HepG2 (cell line): ENCODE data around the gene SFR1. TPM values are rescaled to one million over a fixed set of nuclear protein-coding genes. Genes with fewer than 3 reads are reported as not detected.

Source experiments
- ARHGAP35 ChIP-seq: sonication (generic); formaldehyde crosslinking; IDR thresholded peaks from 2 replicates; pipeline ENCODE4 v1.9.0; 2022; ENCODE audit warnings: mild to moderate bottlenecking, inconsistent platforms, moderate library complexity, missing genetic modification reagents, borderline replicate concordance
- CEBPB ChIP-seq: IDR thresholded peaks from 2 replicates; pipeline ENCODE4 v1.6.1; 2011; ENCODE audit warnings: low read depth, low read length, improper control_type of control experiment, borderline replicate concordance
- MIXL1 ChIP-seq: IDR thresholded peaks from 2 replicates; pipeline ENCODE4 v1.6.1; 2016
- RCOR2 ChIP-seq: IDR thresholded peaks from 2 replicates; pipeline ENCODE4 v1.6.1; 2016; ENCODE audit warnings: missing biosample characterization, missing genetic modification reagents
- ZEB1 ChIP-seq: IDR thresholded peaks from 2 replicates; pipeline ENCODE4 v1.6.1; 2012; ENCODE audit warnings: mild to moderate bottlenecking, low read depth, inconsistent platforms; ENCODE audit not compliant: insufficient replicate concordance
- ZIK1 ChIP-seq: sonication (generic); formaldehyde crosslinking; IDR thresholded peaks from 2 replicates; pipeline ENCODE4 v1.5.0; 2020; ENCODE audit warnings: mild to moderate bottlenecking, low read depth, missing genetic modification reagents, borderline replicate concordance
- ZMAT3 ChIP-seq: sonication (generic); formaldehyde crosslinking; conservative IDR thresholded peaks from 2 replicates; pipeline ENCODE4 v1.7.0; 2021; ENCODE audit warnings: missing genetic modification reagents
- ZMYM2 ChIP-seq: sonication (generic); formaldehyde crosslinking; IDR thresholded peaks from 2 replicates; pipeline ENCODE4 v1.8.0; 2022; ENCODE audit warnings: mild to moderate bottlenecking, missing genetic modification reagents
- ZNF17 ChIP-seq: sonication (generic); formaldehyde crosslinking; IDR thresholded peaks from 2 replicates; pipeline ENCODE4 v1.5.0; 2020; ENCODE audit warnings: mild to moderate bottlenecking, missing genetic modification reagents
- ZNF251 ChIP-seq: sonication (generic); formaldehyde crosslinking; IDR thresholded peaks from 2 replicates; pipeline ENCODE4 v1.9.0; 2021; ENCODE audit warnings: mild to moderate bottlenecking, missing genetic modification reagents
- ZNF3 ChIP-seq: IDR thresholded peaks from 2 replicates; pipeline ENCODE4 v1.7.0; 2017; ENCODE audit warnings: inconsistent platforms
- ZNF549 ChIP-seq: sonication (generic); formaldehyde crosslinking; IDR thresholded peaks from 2 replicates; pipeline ENCODE4 v1.5.0; 2020; ENCODE audit warnings: missing genetic modification reagents
- ZNF567 ChIP-seq: sonication (generic); formaldehyde crosslinking; IDR thresholded peaks from 2 replicates; pipeline ENCODE4 v1.8.1; 2023; ENCODE audit warnings: mild to moderate bottlenecking, missing genetic modification reagents, borderline replicate concordance
- ZNF629 ChIP-seq: sonication (generic); formaldehyde crosslinking; conservative IDR thresholded peaks from 2 replicates; pipeline ENCODE4 v1.5.0; 2020; ENCODE audit warnings: missing genetic modification reagents
- ZZZ3 ChIP-seq: sonication (generic); formaldehyde crosslinking; IDR thresholded peaks from 2 replicates; pipeline ENCODE4 v1.4.0; 2020; ENCODE audit warnings: missing genetic modification reagents, mild to moderate bottlenecking, borderline replicate concordance
- polyA plus RNA-seq, 8 experiments: library from polyadenylated mRNA; depleted of rRNA in 3 of 8; stranded (reverse) in 7 of 8; unstranded in 1 of 8; fragments of >200 nt; fragmentation: Illumina TruSeq in 4 of 8; extraction: Trizol in 4 of 8; gene quantifications; 2 replicates each; pipeline versions ENCODE4 v1.2.1 to v1.2.3, GENCODE V29; 2011 to 2016; ENCODE audit warnings: low read depth in 4 of 8, missing spikeins in 1 of 8, mixed read lengths in 1 of 8; ENCODE audit not compliant: insufficient read depth in 1 of 8
- total RNA-seq, 5 experiments: library from RNA; depleted of rRNA; stranded (reverse); fragments of >200 nt; fragmentation: Illumina TruSeq; extraction: Trizol; gene quantifications; 2 replicates each; pipeline ENCODE4 v1.2.3, GENCODE V29; 2016; ENCODE audit warnings: low read depth in 1 of 5
- TF ChIP-seq, protein P1 (sequence below): fragments of 450-650 bp; IDR thresholded peaks from 2 replicates; pipeline ENCODE4 v1.6.1; 2017; ENCODE audit warnings: mild to moderate bottlenecking
- TF ChIP-seq, protein P2 (sequence below): sonication (generic); formaldehyde crosslinking; IDR thresholded peaks from 2 replicates; pipeline ENCODE4; 2020; ENCODE audit warnings: missing genetic modification reagents, mild to moderate bottlenecking, borderline replicate concordance
- TF ChIP-seq, protein P3 (sequence below): sonication (generic); formaldehyde crosslinking; IDR thresholded peaks from 2 replicates; pipeline ENCODE4 v1.4.0; 2020; ENCODE audit warnings: missing genetic modification reagents
- TF ChIP-seq, protein P4 (sequence below): sonication (generic); formaldehyde crosslinking; IDR thresholded peaks from 2 replicates; pipeline ENCODE4 v1.4.0; 2020; ENCODE audit warnings: missing genetic modification reagents

Gene SFR1
- total and polyA plus RNA-seq, 2 of the 13 experiments (the other 11 are each of a cell fraction or from before 2014, with no cell fraction given) = 2.2 to 6.1 TPM

DNA sequence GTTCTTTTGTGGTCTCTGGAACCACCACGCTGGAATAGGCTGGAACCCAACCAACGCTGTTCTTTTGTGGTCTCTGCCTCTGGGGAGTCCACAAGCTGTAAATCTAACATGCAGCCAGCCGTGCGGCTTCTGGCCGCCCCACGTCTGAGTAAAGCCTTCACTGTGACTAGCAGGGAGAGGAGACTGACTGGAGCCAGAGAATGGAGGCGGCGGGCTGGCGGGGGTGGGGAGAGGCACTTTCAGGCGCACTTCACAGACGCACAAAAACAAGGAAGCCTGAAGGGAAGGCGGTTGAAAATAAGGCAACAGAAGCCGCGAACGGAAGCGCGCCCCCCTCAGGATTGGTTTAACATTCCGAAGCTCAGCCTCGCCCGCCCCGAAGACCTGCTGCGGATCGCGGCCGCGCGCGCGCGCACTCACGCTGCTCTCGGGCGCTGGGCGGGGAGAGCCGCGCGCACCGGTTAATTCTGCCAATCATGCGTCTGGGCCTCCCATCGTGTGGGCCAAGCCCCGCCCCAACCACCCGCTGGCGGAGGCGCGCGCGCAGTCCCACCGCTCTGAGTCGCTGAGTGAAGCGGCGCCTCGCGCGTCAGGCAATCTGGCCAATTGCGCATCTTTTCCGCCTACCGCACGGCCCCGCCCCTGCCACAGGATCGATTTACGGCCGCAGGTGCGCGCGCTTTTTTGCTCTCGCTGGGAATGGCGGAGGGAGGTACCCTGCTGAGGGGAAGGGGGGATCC, at the start of gene SFR1 (continued):
- TF ChIP-seq, protein P1, sequence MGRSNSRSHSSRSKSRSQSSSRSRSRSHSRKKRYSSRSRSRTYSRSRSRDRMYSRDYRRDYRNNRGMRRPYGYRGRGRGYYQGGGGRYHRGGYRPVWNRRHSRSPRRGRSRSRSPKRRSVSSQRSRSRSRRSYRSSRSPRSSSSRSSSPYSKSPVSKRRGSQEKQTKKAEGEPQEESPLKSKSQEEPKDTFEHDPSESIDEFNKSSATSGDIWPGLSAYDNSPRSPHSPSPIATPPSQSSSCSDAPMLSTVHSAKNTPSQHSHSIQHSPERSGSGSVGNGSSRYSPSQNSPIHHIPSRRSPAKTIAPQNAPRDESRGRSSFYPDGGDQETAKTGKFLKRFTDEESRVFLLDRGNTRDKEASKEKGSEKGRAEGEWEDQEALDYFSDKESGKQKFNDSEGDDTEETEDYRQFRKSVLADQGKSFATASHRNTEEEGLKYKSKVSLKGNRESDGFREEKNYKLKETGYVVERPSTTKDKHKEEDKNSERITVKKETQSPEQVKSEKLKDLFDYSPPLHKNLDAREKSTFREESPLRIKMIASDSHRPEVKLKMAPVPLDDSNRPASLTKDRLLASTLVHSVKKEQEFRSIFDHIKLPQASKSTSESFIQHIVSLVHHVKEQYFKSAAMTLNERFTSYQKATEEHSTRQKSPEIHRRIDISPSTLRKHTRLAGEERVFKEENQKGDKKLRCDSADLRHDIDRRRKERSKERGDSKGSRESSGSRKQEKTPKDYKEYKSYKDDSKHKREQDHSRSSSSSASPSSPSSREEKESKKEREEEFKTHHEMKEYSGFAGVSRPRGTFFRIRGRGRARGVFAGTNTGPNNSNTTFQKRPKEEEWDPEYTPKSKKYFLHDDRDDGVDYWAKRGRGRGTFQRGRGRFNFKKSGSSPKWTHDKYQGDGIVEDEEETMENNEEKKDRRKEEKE = no peak
- TF ChIP-seq ZMYM2 (no peak), ZNF567 (CRISPR knock-in tag) (no peak), ZMAT3 (CRISPR knock-in tag) (no peak), ZZZ3 (CRISPR knock-in tag) (no peak), MIXL1 (CRISPR knock-in tag) (0 out of 2 replicates have a peak, but pooled peaks have one; percentile 5), ZNF251 (no peak), ZIK1 (CRISPR knock-in tag) (peak; percentile 64; the same call in 1 of the 2 replicates), ZEB1 (peak; percentile 60), RCOR2 (0 out of 2 replicates have a peak, but pooled peaks have one; percentile 12), ZNF17 (no peak), ZNF549 (CRISPR knock-in tag) (no peak), ARHGAP35 (CRISPR knock-in tag) (no peak), ZNF629 (CRISPR knock-in tag) (no peak), ZNF3 (CRISPR knock-in tag) (no peak), CEBPB (peak; percentile 13; the same call in 1 of the 2 replicates)
- TF ChIP-seq, protein P2, sequence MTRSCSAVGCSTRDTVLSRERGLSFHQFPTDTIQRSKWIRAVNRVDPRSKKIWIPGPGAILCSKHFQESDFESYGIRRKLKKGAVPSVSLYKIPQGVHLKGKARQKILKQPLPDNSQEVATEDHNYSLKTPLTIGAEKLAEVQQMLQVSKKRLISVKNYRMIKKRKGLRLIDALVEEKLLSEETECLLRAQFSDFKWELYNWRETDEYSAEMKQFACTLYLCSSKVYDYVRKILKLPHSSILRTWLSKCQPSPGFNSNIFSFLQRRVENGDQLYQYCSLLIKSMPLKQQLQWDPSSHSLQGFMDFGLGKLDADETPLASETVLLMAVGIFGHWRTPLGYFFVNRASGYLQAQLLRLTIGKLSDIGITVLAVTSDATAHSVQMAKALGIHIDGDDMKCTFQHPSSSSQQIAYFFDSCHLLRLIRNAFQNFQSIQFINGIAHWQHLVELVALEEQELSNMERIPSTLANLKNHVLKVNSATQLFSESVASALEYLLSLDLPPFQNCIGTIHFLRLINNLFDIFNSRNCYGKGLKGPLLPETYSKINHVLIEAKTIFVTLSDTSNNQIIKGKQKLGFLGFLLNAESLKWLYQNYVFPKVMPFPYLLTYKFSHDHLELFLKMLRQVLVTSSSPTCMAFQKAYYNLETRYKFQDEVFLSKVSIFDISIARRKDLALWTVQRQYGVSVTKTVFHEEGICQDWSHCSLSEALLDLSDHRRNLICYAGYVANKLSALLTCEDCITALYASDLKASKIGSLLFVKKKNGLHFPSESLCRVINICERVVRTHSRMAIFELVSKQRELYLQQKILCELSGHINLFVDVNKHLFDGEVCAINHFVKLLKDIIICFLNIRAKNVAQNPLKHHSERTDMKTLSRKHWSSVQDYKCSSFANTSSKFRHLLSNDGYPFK (CRISPR knock-in tag) = 0 out of 2 replicates have a peak, but pooled peaks have one; percentile 50
- TF ChIP-seq, protein P3, sequence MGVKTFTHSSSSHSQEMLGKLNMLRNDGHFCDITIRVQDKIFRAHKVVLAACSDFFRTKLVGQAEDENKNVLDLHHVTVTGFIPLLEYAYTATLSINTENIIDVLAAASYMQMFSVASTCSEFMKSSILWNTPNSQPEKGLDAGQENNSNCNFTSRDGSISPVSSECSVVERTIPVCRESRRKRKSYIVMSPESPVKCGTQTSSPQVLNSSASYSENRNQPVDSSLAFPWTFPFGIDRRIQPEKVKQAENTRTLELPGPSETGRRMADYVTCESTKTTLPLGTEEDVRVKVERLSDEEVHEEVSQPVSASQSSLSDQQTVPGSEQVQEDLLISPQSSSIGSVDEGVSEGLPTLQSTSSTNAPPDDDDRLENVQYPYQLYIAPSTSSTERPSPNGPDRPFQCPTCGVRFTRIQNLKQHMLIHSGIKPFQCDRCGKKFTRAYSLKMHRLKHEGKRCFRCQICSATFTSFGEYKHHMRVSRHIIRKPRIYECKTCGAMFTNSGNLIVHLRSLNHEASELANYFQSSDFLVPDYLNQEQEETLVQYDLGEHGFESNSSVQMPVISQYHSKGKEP (CRISPR knock-in tag) = no peak
- TF ChIP-seq, protein P4, sequence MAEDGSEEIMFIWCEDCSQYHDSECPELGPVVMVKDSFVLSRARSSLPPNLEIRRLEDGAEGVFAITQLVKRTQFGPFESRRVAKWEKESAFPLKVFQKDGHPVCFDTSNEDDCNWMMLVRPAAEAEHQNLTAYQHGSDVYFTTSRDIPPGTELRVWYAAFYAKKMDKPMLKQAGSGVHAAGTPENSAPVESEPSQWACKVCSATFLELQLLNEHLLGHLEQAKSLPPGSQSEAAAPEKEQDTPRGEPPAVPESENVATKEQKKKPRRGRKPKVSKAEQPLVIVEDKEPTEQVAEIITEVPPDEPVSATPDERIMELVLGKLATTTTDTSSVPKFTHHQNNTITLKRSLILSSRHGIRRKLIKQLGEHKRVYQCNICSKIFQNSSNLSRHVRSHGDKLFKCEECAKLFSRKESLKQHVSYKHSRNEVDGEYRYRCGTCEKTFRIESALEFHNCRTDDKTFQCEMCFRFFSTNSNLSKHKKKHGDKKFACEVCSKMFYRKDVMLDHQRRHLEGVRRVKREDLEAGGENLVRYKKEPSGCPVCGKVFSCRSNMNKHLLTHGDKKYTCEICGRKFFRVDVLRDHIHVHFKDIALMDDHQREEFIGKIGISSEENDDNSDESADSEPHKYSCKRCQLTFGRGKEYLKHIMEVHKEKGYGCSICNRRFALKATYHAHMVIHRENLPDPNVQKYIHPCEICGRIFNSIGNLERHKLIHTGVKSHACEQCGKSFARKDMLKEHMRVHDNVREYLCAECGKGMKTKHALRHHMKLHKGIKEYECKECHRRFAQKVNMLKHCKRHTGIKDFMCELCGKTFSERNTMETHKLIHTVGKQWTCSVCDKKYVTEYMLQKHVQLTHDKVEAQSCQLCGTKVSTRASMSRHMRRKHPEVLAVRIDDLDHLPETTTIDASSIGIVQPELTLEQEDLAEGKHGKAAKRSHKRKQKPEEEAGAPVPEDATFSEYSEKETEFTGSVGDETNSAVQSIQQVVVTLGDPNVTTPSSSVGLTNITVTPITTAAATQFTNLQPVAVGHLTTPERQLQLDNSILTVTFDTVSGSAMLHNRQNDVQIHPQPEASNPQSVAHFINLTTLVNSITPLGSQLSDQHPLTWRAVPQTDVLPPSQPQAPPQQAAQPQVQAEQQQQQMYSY (CRISPR knock-in tag) = no peak
